Esophagus squamous epithelium (tissue), 5 donors: ENCODE data around the gene ZNF883. TPM values are rescaled to one million over a fixed set of nuclear protein-coding genes. Genes with fewer than 3 reads are reported as not detected.

Source experiments
- DNase-seq: peaks from one replicate; lab custom pipeline; 2025; lab: John Stamatoyannopoulos, UW
- H3K27ac ChIP-seq, 4 donors: fragments of 200-600 bp; sonication (generic); one replicate each; pipeline ENCODE4 v1.5.1; 2016 to 2019; ENCODE audit warnings: mild to moderate bottlenecking in 1 of 4
- H3K27me3 ChIP-seq, 4 donors: fragments of 200-600 bp; sonication (generic); 1 replicate in 3 of 4; 2 replicates in 1 of 4; pipeline versions ENCODE4 v1.5.1 to v1.6.0; 2017 to 2021; ENCODE audit warnings: antibody characterized with exemption in 1 of 4
- H3K36me3 ChIP-seq, 3 donors: fragments of 200-600 bp; sonication (generic); one replicate each; pipeline ENCODE4 v1.5.1; 2016 to 2019
- H3K4me1 ChIP-seq, 3 donors: fragments of 200-600 bp; sonication (generic); one replicate each; pipeline ENCODE4 v1.5.1; 2017 to 2019
- H3K4me3 ChIP-seq, 4 donors: fragments of 200-600 bp; sonication (generic); 1 replicate in 3 of 4; 2 replicates in 1 of 4; pipeline ENCODE4 v1.5.1; 2016 to 2019; ENCODE audit warnings: mild to moderate bottlenecking in 2 of 4, moderate library complexity in 1 of 4
- H3K9me3 ChIP-seq, 3 donors: fragments of 200-600 bp; sonication (generic); one replicate each; pipeline ENCODE4 v1.5.1; 2016 to 2019
- POLR2A ChIP-seq, 4 donors: fragments of 450-650 bp; IDR thresholded peaks; one replicate each; pipeline ENCODE4 v1.6.1; 2017; ENCODE audit warnings: antibody characterized with exemption in 4 of 4, mild to moderate bottlenecking in 4 of 4, moderate library complexity in 3 of 4
- WGBS, 2 donors: methylation state at CpG; one replicate each; pipeline ENCODE4 v1.1.5; 2018; 5-methylcytosine and 5-hydroxymethylcytosine counted together
- intact Hi-C: fragments of 100-400 bp; cut with DNase I; formaldehyde crosslinking; loops from one replicate; pipeline ENCODE4 v1.15.0; 2022
- total RNA-seq, 4 donors: library from RNA; depleted of rRNA; stranded (reverse); fragments of >200 nt; gene quantifications; one replicate each; pipeline ENCODE4 v1.1.0, GENCODE V29; 2016
- TF ChIP-seq, protein P1 (sequence below), 6 experiments: fragments of 450-650 bp in 4 of 6; fragments of 200-600 bp in 2 of 6; sonication (generic) in 2 of 6; IDR thresholded peaks; one replicate each; pipeline ENCODE4 v1.5.1; 2016 to 2019; ENCODE audit warnings: antibody characterized with exemption in 6 of 6, mild to moderate bottlenecking in 4 of 6, moderate library complexity in 4 of 6
- donor health status: DM: yes; HTN: yes; CAD: no.

Gene ZNF883
- total RNA-seq, 4 donors from 2014 or later, result 0.57 to 1.9 (median 1.5) TPM

DNA sequence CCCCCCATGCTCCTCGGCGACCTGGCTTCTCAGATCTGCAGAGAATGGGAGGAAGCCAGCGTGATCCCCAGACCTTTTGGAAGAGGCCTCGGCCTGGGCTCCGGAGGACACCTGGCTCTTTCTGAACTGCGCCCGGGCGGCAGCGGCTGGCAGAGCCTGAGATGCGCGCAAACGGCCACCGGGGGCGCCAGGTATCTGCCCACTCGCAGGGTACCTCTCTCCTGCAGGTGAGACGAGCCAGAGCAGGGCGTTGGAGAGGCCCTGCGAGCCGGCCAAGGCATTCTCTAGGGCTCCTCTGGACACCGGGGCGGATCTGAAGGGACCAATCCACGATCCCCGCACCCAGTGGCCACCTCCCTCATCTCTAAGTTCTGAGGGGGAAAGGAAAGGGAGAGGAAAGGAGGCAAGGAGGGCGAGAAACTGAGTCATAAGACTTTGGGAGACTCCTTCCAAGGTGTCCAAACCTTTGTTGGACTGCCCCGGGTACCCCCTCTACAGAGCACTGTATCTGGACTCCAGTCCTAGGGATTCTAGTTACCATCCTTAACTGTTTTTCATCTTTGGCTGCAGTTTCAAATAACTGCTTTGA, 66.3 kb downstream of the ZNF883 start:
- no peaks in the 10 kb centered on the region for H3K4me1 ChIP-seq
- DNase-seq, result no peak
- intact Hi-C loops, result no loop called here
- H3K9me3 ChIP-seq, result peaks cover 0 to 28% (median 0%) of the 10 kb centered on the region in 3 donors
- WGBS, 2 donors, result 39 to 40% methylated on average over 5 to 9 of the region's 25 CpGs
- peaks cover 0 to 23% (median 0%) of the 10 kb centered on the region in 4 donors for H3K27me3 ChIP-seq
- no peaks in the 10 kb centered on the region for H3K36me3 ChIP-seq
- H3K4me3 ChIP-seq, result no peak overlapping the region
- H3K27ac ChIP-seq, result no peak overlapping the region
- TF ChIP-seq, protein P1, sequence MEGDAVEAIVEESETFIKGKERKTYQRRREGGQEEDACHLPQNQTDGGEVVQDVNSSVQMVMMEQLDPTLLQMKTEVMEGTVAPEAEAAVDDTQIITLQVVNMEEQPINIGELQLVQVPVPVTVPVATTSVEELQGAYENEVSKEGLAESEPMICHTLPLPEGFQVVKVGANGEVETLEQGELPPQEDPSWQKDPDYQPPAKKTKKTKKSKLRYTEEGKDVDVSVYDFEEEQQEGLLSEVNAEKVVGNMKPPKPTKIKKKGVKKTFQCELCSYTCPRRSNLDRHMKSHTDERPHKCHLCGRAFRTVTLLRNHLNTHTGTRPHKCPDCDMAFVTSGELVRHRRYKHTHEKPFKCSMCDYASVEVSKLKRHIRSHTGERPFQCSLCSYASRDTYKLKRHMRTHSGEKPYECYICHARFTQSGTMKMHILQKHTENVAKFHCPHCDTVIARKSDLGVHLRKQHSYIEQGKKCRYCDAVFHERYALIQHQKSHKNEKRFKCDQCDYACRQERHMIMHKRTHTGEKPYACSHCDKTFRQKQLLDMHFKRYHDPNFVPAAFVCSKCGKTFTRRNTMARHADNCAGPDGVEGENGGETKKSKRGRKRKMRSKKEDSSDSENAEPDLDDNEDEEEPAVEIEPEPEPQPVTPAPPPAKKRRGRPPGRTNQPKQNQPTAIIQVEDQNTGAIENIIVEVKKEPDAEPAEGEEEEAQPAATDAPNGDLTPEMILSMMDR (IDR thresholded peaks at IDR 0.05), result no peak
- TF ChIP-seq POLR2A (IDR thresholded peaks at IDR 0.05), result no peak

DNA sequence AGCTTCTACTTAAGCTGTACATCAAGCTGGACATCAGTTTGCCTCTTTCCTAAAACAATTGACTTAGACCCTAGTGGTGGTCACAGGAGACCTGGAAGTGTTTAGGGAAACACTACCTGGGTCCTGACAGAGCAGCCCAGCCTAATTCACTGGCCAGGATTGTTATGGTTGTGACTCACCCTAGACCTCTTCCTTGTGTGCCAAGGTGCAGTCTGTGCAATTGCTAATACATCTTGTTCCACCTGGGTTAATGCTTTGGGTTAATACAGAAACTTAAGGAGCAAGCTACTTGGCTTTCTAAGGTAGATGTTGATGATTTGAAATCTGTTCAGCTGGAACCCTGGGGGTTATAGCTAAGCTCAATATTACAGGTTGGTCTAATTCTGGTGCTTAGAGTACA, 72.6 kb downstream of the ZNF883 start:
- Histone ChIP-seq H3K36me3 (no peaks in the 10 kb centered on the region), H3K4me1 (no peaks in the 10 kb centered on the region), H3K27me3 (peaks cover 0 to 41% (median 0%) of the 10 kb centered on the region in 4 donors), H3K9me3 (no peaks in the 10 kb centered on the region), H3K27ac (no peak overlapping the region), H3K4me3 (no peak overlapping the region)
- DNase-seq, result no peak
- intact Hi-C loops, result no loop called here
- TF ChIP-seq POLR2A (IDR thresholded peaks at IDR 0.05), result no peak
- TF ChIP-seq, protein P1 (IDR thresholded peaks at IDR 0.05), result no peak

DNA sequence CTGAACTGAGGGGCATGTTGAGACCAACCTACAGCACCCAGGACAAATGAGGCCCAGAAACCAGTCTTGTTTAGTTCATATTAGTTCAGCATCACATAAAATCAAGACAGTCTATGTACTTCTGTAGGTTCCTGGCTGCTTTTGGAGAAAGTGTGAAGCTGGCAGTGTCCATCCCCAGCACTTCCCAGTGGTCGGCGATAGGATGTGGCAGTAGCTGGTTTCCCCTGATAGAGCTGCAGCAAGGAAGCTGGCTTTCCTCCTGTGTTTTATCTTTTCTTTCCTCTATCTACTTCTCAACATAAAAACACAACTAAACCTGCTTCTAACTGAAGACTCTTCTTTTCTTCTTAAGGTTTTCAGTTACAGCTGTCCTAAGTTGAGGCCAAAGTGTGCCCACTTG, 78.3 kb downstream of the ZNF883 start:
- Histone ChIP-seq H3K27ac (no peak overlapping the region), H3K4me1 (no peaks in the 10 kb centered on the region), H3K9me3 (no peaks in the 10 kb centered on the region), H3K36me3 (no peaks in the 10 kb centered on the region), H3K27me3 (peaks cover 0 to 65% (median 0%) of the 10 kb centered on the region in 4 donors), H3K4me3 (no peak overlapping the region)
- intact Hi-C loops, result no loop called here
- no peak for DNase-seq
- WGBS, 2 donors, result 65% methylated on average over 2 of the region's 2 CpGs
- no peak for TF ChIP-seq POLR2A (IDR thresholded peaks at IDR 0.05)
- TF ChIP-seq, protein P1 (IDR thresholded peaks at IDR 0.05), result no peak

DNA sequence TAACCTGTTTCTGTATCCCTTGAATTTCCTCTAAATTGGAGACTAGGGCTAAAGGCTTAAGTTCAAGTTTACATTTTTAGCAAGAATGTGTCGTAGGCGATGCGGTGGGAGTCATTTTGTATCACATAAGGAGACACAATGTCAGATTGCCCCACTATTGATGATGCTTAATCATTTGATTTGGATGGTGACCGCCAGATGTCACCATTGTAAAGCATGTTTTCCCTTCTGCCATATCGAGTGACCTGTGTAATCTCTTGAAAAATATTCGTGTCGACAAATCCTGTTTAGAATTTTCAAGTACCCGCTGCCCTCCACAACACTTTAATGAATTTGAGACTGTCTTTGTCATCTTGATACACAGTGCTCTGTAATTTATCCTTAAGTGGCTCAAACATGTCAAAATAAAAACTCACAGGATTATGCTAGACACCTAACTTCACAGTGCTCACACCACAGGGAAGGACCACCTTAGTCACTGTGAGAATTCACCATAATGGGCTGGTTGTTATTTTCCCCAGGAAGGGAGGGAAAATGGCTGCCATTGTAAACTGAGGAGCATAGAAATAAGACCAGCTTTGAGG, 86.8 kb downstream of the ZNF883 start:
- no peak overlapping the region for H3K4me3 ChIP-seq
- intact Hi-C loops, result no loop called here
- DNase-seq, result no peak
- H3K27me3 ChIP-seq, result peaks cover 0 to 21% (median 0%) of the 10 kb centered on the region in 4 donors
- H3K27ac ChIP-seq, result no peak overlapping the region
- no peaks in the 10 kb centered on the region for H3K36me3 ChIP-seq
- TF ChIP-seq, protein P1 (IDR thresholded peaks at IDR 0.05), result peak in 3 of 6 experiments; percentile 12 to 43 (median 29)
- TF ChIP-seq POLR2A (IDR thresholded peaks at IDR 0.05), result no peak
- WGBS, 2 donors, result 31 to 33% methylated on average over 8 of the region's 8 CpGs
- no peaks in the 10 kb centered on the region for H3K4me1 ChIP-seq
- H3K9me3 ChIP-seq, result no peaks in the 10 kb centered on the region

DNA sequence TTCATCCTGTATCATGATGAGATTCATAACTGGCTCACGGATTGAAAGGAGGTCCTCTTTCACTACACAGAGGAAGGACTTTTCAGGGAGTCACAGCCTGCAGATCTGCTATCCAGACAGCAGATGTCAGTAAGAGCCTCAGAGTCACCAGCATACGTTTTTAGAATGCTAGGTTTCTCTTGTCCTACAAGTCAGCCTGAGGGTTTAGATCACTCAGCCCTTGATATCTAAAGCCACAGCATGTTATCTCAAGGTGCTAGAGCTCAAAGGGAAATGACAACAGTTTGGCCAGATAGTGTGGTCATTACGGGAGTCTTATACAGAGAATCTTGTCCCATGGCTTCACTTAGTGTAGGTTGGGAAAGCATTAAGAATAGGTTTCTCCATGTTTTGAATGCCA, 90.4 kb downstream of the ZNF883 start:
- no peak for DNase-seq
- H3K4me3 ChIP-seq, result no peak overlapping the region
- WGBS, 2 donors, result 21 to 33% methylated on average over 3 of the region's 3 CpGs
- H3K27me3 ChIP-seq, result peaks cover 0 to 9% (median 0%) of the 10 kb centered on the region in 4 donors
- no peak overlapping the region for H3K27ac ChIP-seq
- intact Hi-C loops, result no loop called here
- no peaks in the 10 kb centered on the region for H3K36me3 ChIP-seq
- H3K9me3 ChIP-seq, result no peaks in the 10 kb centered on the region
- H3K4me1 ChIP-seq, result peaks cover 0 to 13% (median 0%) of the 10 kb centered on the region in 3 donors
- TF ChIP-seq, protein P1 (IDR thresholded peaks at IDR 0.05), result peak in 3 of 6 experiments; percentile 13 to 50 (median 17)
- TF ChIP-seq POLR2A (IDR thresholded peaks at IDR 0.05), result no peak
